ENCODE data around the gene EPHA6.

The EPHA6 gene

GRCh38 chr3:97037294-97037943 lies 223.0 kb downstream of the EPHA6 start:
- no peak for DNase-seq

GRCh38 chr3:97043411-97043810 lies 229.0 kb downstream of the EPHA6 start:
- no peak for DNase-seq

GRCh38 chr3:97057365-97057764 lies 243.0 kb downstream of the EPHA6 start:
- DNase-seq = no peak

- no peak for DNase-seq
Measured at GRCh38 chr3:97059168-97059567, 244.8 kb downstream of the EPHA6 start.

GRCh38 chr3:97066531-97066930 lies 252.1 kb downstream of the EPHA6 start:
- no peak for DNase-seq

- no peak for DNase-seq
Measured at GRCh38 chr3:97070302-97070701, 255.9 kb downstream of the EPHA6 start.

GRCh38 chr3:97074546-97074945 lies 260.2 kb downstream of the EPHA6 start:
- no peak for DNase-seq

- no peak for DNase-seq
Measured at GRCh38 chr3:97076673-97077072, 262.3 kb downstream of the EPHA6 start.

- DNase-seq = no peak
Measured at GRCh38 chr3:97089621-97090020, 275.2 kb downstream of the EPHA6 start.

- DNase-seq = no peak
Measured at GRCh38 chr3:97102641-97103040, 288.2 kb downstream of the EPHA6 start.

GRCh38 chr3:97105989-97106651 lies 291.7 kb downstream of the EPHA6 start:
- DNase-seq = no peak

- DNase-seq = no peak
Measured at GRCh38 chr3:97106652-97106989, 292.2 kb downstream of the EPHA6 start.

- no peak for DNase-seq
Measured at GRCh38 chr3:97108136-97108535, 293.7 kb downstream of the EPHA6 start.

GRCh38 chr3:97111244-97111643 lies 296.9 kb downstream of the EPHA6 start:
- DNase-seq = no peak

- no peak for DNase-seq
Measured at GRCh38 chr3:97121386-97121785, 307.0 kb downstream of the EPHA6 start.

GRCh38 chr3:97125902-97126499 lies 311.6 kb downstream of the EPHA6 start:
- no peak for DNase-seq

GRCh38 chr3:97131476-97131875 lies 317.1 kb downstream of the EPHA6 start:
- no peak for DNase-seq

- no peak for DNase-seq
Measured at GRCh38 chr3:97138914-97139541, 324.6 kb downstream of the EPHA6 start.

- no peak for DNase-seq
Measured at GRCh38 chr3:97148931-97149330, 334.5 kb downstream of the EPHA6 start.

- DNase-seq = no peak
Measured at GRCh38 chr3:97161169-97161568, 346.8 kb downstream of the EPHA6 start.

- DNase-seq = no peak
Measured at GRCh38 chr3:97177242-97177641, 362.8 kb downstream of the EPHA6 start.

GRCh38 chr3:97181704-97182103 lies 367.3 kb downstream of the EPHA6 start:
- DNase-seq = no peak

GRCh38 chr3:97187771-97188170 lies 373.4 kb downstream of the EPHA6 start:
- DNase-seq = no peak

- no peak for DNase-seq
Measured at GRCh38 chr3:97189835-97190234, 375.4 kb downstream of the EPHA6 start.
